ENCODE data around the gene IGFBP6.
A peak's percentile ranks its signal among the peaks of the same experiment; 100 is the strongest.

Gene IGFBP6

DNA sequence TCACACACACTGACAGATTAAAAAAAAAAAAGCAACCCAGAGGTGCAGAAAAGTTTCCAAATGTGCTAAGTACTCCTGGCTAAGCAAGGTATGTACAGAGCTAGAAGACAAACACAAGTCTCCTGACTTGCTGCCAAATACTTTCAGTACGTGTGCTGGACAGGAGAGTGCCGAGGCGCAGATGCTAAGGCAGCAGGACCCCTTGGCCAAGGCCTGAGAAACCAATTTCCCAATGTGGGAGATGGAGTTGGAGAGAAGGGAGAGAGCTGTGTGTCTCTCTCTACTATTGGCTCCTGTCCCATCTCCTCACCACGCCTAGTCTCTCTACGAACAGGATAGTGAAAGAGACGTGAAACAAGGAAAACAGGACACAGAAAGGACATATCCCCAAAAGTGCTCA, 23.6 kb upstream of the IGFBP6 start:
- H3K36me3 ChIP-seq (ENCODE audit: insufficient read depth, low read length) = no peaks in the 10 kb centered on the region; the same call in 1 of the 2 replicates

GRCh38 chr12:53074283-53074998, 23.0 kb upstream of the IGFBP6 start:
- Histone ChIP-seq H3K9me3 (ENCODE audit: control insufficient read depth, insufficient read depth, low read length) (no peaks in the 10 kb centered on the region), H3K4me1 (ENCODE audit: insufficient read depth, low read length) (peaks cover 25% of the 10 kb centered on the region), H3K36me3 (ENCODE audit: insufficient read depth, low read length) (no peaks in the 10 kb centered on the region), H3K9ac (ENCODE audit: low read depth, low read length) (no peak overlapping the region)

More for the DNA sequence above, 23.6 kb upstream of the IGFBP6 start:
- H3K9ac ChIP-seq (ENCODE audit: low read depth, low read length) = no peak overlapping the region
- no peaks in the 10 kb centered on the region for H3K9me3 ChIP-seq (ENCODE audit: control insufficient read depth, insufficient read depth, low read length)
- H3K4me1 ChIP-seq (ENCODE audit: insufficient read depth, low read length) = peaks cover 31% of the 10 kb centered on the region

- Histone ChIP-seq H3K4me1 (ENCODE audit: insufficient read depth, low read length) (peaks cover 20% of the 10 kb centered on the region), H3K9me3 (ENCODE audit: control insufficient read depth, insufficient read depth, low read length) (no peaks in the 10 kb centered on the region), H3K9ac (ENCODE audit: low read depth, low read length) (no peak overlapping the region), H3K36me3 (ENCODE audit: insufficient read depth, low read length) (no peaks in the 10 kb centered on the region)
These were observed 22.5 kb upstream of the IGFBP6 start for GRCh38 chr12:53074999-53075370.

DNA sequence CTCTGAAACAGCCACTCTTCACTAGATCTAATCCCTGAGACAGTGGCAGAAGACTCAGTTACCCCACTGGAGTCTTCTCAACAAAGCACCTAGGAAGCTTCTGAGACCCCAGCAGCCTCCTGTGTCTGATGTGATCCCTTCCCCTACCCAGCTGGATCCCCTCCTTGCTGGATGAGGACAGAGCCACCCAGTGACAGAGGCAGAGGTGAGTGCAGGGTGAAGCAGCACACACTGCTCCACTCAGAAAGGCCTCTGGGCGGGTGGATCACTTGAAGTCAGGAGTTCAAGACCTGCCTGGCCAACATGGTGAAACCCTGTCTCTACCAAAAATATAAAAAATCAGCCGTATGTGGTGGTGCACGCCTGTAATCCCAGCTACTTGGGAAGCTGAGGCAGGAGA, 21.0 kb upstream of the IGFBP6 start:
- no peaks in the 10 kb centered on the region for H3K36me3 ChIP-seq (ENCODE audit: insufficient read depth, low read length)
- H3K9me3 ChIP-seq (ENCODE audit: control insufficient read depth, insufficient read depth, low read length) = no peaks in the 10 kb centered on the region
- H3K4me1 ChIP-seq (ENCODE audit: insufficient read depth, low read length) = peaks cover 14% of the 10 kb centered on the region; the same call in 1 of the 2 replicates
- no peak overlapping the region for H3K9ac ChIP-seq (ENCODE audit: low read depth, low read length)

DNA sequence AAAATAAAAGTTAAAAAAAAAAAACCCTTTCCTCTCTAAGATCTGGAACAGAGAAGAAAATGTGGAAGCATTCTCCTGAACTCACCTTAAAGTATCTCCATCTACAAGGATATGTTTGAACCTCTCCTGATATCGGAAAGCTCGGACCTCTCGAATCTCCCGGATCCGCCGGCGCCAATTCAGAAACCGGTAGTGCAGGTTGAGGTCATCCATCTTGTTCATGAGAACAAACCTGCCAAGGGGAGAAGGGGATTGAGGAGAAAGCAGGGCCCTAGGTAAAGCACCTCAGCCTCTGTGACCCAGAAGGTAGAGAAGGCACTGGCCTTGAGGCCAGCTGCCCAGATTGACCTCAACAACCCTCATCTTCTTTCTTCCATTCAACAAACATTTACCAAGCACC, 20.4 kb upstream of the IGFBP6 start:
- Histone ChIP-seq H3K9me3 (ENCODE audit: control insufficient read depth, insufficient read depth, low read length) (no peaks in the 10 kb centered on the region), H3K36me3 (ENCODE audit: insufficient read depth, low read length) (no peaks in the 10 kb centered on the region), H3K4me1 (ENCODE audit: insufficient read depth, low read length) (peaks cover 12% of the 10 kb centered on the region; the same call in 1 of the 2 replicates), H3K9ac (ENCODE audit: low read depth, low read length) (no peak overlapping the region)

- no peaks in the 10 kb centered on the region for H3K9me3 ChIP-seq (ENCODE audit: control insufficient read depth, insufficient read depth, low read length)
- H3K4me1 ChIP-seq (ENCODE audit: insufficient read depth, low read length) = peaks cover 6% of the 10 kb centered on the region; the same call in 1 of the 2 replicates
- peak overlapping the region; percentile 75 for H3K9ac ChIP-seq (ENCODE audit: low read depth, low read length)
- no peaks in the 10 kb centered on the region for H3K36me3 ChIP-seq (ENCODE audit: insufficient read depth, low read length)
These were observed 18.8 kb upstream of the IGFBP6 start for GRCh38 chr12:53078425-53079225.

GRCh38 chr12:53079226-53080117, 18.0 kb upstream of the IGFBP6 start, which contains the start of gene SPRYD3:
Gene SPRYD3 (minus strand): TSS chr12:53079390. CDS start chr12:53079333, 57 bp downstream.
- H3K36me3 ChIP-seq (ENCODE audit: insufficient read depth, low read length) = no peaks in the 10 kb centered on the region
- peak within 1 kb of the TSS; percentile 75 for H3K9ac ChIP-seq (ENCODE audit: low read depth, low read length)
- H3K4me1 ChIP-seq (ENCODE audit: insufficient read depth, low read length) = peaks cover 6% of the 10 kb centered on the region; the same call in 1 of the 2 replicates
- H3K9me3 ChIP-seq (ENCODE audit: control insufficient read depth, insufficient read depth, low read length) = no peaks in the 10 kb centered on the region

GRCh38 chr12:53082637-53083175, 14.8 kb upstream of the IGFBP6 start:
- H3K36me3 ChIP-seq (ENCODE audit: insufficient read depth, low read length) = no peaks in the 10 kb centered on the region

GRCh38 chr12:53086361-53086760, 11.1 kb upstream of the IGFBP6 start:
- H3K4me1 ChIP-seq (ENCODE audit: insufficient read depth, low read length) = no peaks in the 10 kb centered on the region
- no peak overlapping the region for H3K9ac ChIP-seq (ENCODE audit: low read depth, low read length)
- no peaks in the 10 kb centered on the region for H3K9me3 ChIP-seq (ENCODE audit: control insufficient read depth, insufficient read depth, low read length)
- no peaks in the 10 kb centered on the region for H3K36me3 ChIP-seq (ENCODE audit: insufficient read depth, low read length)

More at GRCh38 chr12:53082637-53083175, 14.8 kb upstream of the IGFBP6 start:
- Histone ChIP-seq H3K9me3 (ENCODE audit: control insufficient read depth, insufficient read depth, low read length) (no peaks in the 10 kb centered on the region), H3K9ac (ENCODE audit: low read depth, low read length) (no peak overlapping the region), H3K4me1 (ENCODE audit: insufficient read depth, low read length) (peaks cover 6% of the 10 kb centered on the region; the same call in 1 of the 2 replicates)

DNA sequence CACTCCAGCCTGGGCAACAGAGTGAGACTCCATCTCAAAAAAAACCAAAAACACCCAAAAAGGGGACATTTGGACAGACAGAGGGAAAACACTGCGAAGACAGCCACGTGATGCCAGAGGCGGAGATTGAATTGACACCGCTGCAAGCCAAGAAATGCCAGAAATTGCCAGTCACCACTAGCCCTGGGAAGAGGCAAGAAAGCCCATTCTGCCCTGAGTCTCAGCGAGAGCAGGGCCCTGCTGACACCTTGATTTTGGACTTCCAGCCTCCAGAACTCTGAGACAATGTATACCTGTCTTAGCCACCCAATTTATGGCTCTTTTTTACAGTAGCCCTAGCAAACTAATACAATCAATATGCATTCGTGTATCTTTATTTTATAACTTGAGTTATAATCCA, 7.4 kb upstream of the IGFBP6 start:
- Histone ChIP-seq H3K36me3 (ENCODE audit: insufficient read depth, low read length) (no peaks in the 10 kb centered on the region), H3K9ac (ENCODE audit: low read depth, low read length) (no peak overlapping the region), H3K4me1 (ENCODE audit: insufficient read depth, low read length) (peaks cover 3% of the 10 kb centered on the region), H3K9me3 (ENCODE audit: control insufficient read depth, insufficient read depth, low read length) (no peaks in the 10 kb centered on the region)

DNA sequence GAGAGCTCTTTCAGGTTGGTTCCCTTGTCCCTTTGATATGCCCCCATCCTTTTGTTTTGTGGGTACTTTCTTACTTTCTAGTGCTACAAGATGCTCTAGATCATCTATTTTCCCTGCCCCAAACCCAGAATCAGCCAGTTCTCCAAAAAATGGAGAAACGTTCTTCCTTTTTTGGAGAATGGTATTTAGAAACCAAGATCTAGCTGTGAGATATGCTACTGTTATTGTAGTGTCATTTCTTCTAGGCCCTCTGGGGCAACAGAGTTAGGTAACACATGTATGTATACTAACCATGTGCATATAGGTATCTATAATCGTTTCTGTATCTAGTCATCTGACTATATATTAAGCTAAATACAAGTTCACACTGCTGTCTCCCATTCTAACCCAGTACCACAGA, 6.9 kb upstream of the IGFBP6 start:
- Histone ChIP-seq H3K9me3 (ENCODE audit: control insufficient read depth, insufficient read depth, low read length) (no peaks in the 10 kb centered on the region), H3K9ac (ENCODE audit: low read depth, low read length) (no peak overlapping the region), H3K4me1 (ENCODE audit: insufficient read depth, low read length) (peaks cover 3% of the 10 kb centered on the region), H3K36me3 (ENCODE audit: insufficient read depth, low read length) (no peaks in the 10 kb centered on the region)

GRCh38 chr12:53091756-53092155, 5.7 kb upstream of the IGFBP6 start:
- no peaks in the 10 kb centered on the region for H3K9me3 ChIP-seq (ENCODE audit: control insufficient read depth, insufficient read depth, low read length)
- H3K36me3 ChIP-seq (ENCODE audit: insufficient read depth, low read length) = no peaks in the 10 kb centered on the region
- no peak overlapping the region for H3K9ac ChIP-seq (ENCODE audit: low read depth, low read length)
- H3K4me1 ChIP-seq (ENCODE audit: insufficient read depth, low read length) = peaks cover 9% of the 10 kb centered on the region

- Histone ChIP-seq H3K9ac (ENCODE audit: low read depth, low read length) (no peak overlapping the region), H3K36me3 (ENCODE audit: insufficient read depth, low read length) (no peaks in the 10 kb centered on the region), H3K4me1 (ENCODE audit: insufficient read depth, low read length) (peaks cover 15% of the 10 kb centered on the region), H3K9me3 (ENCODE audit: control insufficient read depth, insufficient read depth, low read length) (no peaks in the 10 kb centered on the region)
These were observed 3.6 kb upstream of the IGFBP6 start for GRCh38 chr12:53093777-53094393.

Data from ES-I3 (cell line).